ENCODE data around the gene CRX. TPM values are rescaled to one million over a fixed set of nuclear protein-coding genes. Genes with fewer than 3 reads are reported as not detected.

The CRX gene
- total RNA-seq, 2 donors from 2014 or later = 0.16 TPM; not detected in 1

Other genes with a start within 250 kb of the CRX start
- under 1 TPM; 0.04 to 0.98 TPM for gene ZNF541, start 248.8 kb upstream of the CRX start, total RNA-seq
- 10 to 100 TPM; 10.3 to 12.2 TPM for gene BICRA, start 212.8 kb upstream of the CRX start, total RNA-seq
- gene EHD2, start 108.5 kb upstream of the CRX start, total RNA-seq = 1 to 10 TPM in 1 of 2 donors, under 1 TPM in 1; 0.35 to 8.2 TPM
- 100 to 1,000 TPM; 274 to 467 TPM for gene NOP53, start 76.4 kb upstream of the CRX start, total RNA-seq
- gene SELENOW, start 43.2 kb upstream of the CRX start, total RNA-seq = 100 to 1,000 TPM; 126 to 127 TPM
- not detected for gene TPRX1, start 17.4 kb upstream of the CRX start, total RNA-seq
- gene TPRX2, start 37.3 kb downstream of the CRX start, total RNA-seq = not detected
- gene SULT2A1, start 64.4 kb downstream of the CRX start, total RNA-seq = not detected
- not detected for gene BSPH1, start 170.2 kb downstream of the CRX start, total RNA-seq
- not detected for gene ELSPBP1, start 172.7 kb downstream of the CRX start, total RNA-seq
- not detected for gene CABP5, start 222.1 kb downstream of the CRX start, total RNA-seq